ENCODE measurements around the gene VSTM4. TPM values are rescaled to one million over a fixed set of nuclear protein-coding genes. Genes with fewer than 3 reads are reported as not detected.

Gene VSTM4
- total RNA-seq, 1 experiment from 2014 or later = 0.72 TPM

DNA sequence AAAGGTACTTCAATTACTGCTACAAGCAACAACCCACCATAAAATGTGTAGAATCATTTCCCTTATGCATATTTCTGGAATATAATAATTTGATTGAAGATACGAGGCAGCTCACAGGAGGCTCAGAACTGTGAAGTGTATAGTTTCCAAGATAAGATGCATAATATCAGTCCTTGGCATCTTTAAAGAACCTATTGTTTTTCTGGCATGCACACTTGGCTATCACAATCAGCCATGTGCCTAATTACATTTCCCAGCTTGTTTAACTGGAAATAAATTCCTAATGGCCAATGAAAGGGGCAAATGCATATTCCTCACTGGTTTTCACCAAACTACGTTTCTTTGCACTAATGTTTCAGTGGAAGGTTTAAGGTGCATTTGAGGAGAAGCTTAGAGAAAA is 92.3 kb downstream of the VSTM4 start (continued):
- no peak for TF ChIP-seq NFE2L1 (CRISPR knock-in tag; IDR thresholded peaks at IDR 0.05)
- TF ChIP-seq, protein P1, sequence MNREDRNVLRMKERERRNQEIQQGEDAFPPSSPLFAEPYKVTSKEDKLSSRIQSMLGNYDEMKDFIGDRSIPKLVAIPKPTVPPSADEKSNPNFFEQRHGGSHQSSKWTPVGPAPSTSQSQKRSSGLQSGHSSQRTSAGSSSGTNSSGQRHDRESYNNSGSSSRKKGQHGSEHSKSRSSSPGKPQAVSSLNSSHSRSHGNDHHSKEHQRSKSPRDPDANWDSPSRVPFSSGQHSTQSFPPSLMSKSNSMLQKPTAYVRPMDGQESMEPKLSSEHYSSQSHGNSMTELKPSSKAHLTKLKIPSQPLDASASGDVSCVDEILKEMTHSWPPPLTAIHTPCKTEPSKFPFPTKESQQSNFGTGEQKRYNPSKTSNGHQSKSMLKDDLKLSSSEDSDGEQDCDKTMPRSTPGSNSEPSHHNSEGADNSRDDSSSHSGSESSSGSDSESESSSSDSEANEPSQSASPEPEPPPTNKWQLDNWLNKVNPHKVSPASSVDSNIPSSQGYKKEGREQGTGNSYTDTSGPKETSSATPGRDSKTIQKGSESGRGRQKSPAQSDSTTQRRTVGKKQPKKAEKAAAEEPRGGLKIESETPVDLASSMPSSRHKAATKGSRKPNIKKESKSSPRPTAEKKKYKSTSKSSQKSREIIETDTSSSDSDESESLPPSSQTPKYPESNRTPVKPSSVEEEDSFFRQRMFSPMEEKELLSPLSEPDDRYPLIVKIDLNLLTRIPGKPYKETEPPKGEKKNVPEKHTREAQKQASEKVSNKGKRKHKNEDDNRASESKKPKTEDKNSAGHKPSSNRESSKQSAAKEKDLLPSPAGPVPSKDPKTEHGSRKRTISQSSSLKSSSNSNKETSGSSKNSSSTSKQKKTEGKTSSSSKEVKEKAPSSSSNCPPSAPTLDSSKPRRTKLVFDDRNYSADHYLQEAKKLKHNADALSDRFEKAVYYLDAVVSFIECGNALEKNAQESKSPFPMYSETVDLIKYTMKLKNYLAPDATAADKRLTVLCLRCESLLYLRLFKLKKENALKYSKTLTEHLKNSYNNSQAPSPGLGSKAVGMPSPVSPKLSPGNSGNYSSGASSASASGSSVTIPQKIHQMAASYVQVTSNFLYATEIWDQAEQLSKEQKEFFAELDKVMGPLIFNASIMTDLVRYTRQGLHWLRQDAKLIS (CRISPR knock-in tag; IDR thresholded peaks at IDR 0.05; ENCODE audit: borderline replicate concordance) = no peak
- TF ChIP-seq, protein P2, sequence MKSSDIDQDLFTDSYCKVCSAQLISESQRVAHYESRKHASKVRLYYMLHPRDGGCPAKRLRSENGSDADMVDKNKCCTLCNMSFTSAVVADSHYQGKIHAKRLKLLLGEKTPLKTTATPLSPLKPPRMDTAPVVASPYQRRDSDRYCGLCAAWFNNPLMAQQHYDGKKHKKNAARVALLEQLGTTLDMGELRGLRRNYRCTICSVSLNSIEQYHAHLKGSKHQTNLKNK (CRISPR knock-in tag; IDR thresholded peaks at IDR 0.05) = no peak
- TF ChIP-seq, protein P3, sequence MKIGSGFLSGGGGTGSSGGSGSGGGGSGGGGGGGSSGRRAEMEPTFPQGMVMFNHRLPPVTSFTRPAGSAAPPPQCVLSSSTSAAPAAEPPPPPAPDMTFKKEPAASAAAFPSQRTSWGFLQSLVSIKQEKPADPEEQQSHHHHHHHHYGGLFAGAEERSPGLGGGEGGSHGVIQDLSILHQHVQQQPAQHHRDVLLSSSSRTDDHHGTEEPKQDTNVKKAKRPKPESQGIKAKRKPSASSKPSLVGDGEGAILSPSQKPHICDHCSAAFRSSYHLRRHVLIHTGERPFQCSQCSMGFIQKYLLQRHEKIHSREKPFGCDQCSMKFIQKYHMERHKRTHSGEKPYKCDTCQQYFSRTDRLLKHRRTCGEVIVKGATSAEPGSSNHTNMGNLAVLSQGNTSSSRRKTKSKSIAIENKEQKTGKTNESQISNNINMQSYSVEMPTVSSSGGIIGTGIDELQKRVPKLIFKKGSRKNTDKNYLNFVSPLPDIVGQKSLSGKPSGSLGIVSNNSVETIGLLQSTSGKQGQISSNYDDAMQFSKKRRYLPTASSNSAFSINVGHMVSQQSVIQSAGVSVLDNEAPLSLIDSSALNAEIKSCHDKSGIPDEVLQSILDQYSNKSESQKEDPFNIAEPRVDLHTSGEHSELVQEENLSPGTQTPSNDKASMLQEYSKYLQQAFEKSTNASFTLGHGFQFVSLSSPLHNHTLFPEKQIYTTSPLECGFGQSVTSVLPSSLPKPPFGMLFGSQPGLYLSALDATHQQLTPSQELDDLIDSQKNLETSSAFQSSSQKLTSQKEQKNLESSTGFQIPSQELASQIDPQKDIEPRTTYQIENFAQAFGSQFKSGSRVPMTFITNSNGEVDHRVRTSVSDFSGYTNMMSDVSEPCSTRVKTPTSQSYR (CRISPR knock-in tag; IDR thresholded peaks at IDR 0.05) = no peak
- TF ChIP-seq, protein P4, sequence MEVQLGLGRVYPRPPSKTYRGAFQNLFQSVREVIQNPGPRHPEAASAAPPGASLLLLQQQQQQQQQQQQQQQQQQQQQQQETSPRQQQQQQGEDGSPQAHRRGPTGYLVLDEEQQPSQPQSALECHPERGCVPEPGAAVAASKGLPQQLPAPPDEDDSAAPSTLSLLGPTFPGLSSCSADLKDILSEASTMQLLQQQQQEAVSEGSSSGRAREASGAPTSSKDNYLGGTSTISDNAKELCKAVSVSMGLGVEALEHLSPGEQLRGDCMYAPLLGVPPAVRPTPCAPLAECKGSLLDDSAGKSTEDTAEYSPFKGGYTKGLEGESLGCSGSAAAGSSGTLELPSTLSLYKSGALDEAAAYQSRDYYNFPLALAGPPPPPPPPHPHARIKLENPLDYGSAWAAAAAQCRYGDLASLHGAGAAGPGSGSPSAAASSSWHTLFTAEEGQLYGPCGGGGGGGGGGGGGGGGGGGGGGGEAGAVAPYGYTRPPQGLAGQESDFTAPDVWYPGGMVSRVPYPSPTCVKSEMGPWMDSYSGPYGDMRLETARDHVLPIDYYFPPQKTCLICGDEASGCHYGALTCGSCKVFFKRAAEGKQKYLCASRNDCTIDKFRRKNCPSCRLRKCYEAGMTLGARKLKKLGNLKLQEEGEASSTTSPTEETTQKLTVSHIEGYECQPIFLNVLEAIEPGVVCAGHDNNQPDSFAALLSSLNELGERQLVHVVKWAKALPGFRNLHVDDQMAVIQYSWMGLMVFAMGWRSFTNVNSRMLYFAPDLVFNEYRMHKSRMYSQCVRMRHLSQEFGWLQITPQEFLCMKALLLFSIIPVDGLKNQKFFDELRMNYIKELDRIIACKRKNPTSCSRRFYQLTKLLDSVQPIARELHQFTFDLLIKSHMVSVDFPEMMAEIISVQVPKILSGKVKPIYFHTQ (CRISPR knock-in tag; IDR thresholded peaks at IDR 0.05) = no peak
- TF ChIP-seq, protein P5, sequence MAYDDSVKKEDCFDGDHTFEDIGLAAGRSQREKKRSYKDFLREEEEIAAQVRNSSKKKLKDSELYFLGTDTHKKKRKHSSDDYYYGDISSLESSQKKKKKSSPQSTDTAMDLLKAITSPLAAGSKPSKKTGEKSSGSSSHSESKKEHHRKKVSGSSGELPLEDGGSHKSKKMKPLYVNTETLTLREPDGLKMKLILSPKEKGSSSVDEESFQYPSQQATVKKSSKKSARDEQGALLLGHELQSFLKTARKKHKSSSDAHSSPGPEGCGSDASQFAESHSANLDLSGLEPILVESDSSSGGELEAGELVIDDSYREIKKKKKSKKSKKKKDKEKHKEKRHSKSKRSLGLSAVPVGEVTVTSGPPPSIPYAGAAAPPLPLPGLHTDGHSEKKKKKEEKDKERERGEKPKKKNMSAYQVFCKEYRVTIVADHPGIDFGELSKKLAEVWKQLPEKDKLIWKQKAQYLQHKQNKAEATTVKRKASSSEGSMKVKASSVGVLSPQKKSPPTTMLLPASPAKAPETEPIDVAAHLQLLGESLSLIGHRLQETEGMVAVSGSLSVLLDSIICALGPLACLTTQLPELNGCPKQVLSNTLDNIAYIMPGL (CRISPR knock-in tag; IDR thresholded peaks at IDR 0.05) = no peak
- TF ChIP-seq, protein P6, sequence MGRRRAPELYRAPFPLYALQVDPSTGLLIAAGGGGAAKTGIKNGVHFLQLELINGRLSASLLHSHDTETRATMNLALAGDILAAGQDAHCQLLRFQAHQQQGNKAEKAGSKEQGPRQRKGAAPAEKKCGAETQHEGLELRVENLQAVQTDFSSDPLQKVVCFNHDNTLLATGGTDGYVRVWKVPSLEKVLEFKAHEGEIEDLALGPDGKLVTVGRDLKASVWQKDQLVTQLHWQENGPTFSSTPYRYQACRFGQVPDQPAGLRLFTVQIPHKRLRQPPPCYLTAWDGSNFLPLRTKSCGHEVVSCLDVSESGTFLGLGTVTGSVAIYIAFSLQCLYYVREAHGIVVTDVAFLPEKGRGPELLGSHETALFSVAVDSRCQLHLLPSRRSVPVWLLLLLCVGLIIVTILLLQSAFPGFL (CRISPR knock-in tag; IDR thresholded peaks at IDR 0.05; ENCODE audit: borderline replicate concordance) = no peak

DNA sequence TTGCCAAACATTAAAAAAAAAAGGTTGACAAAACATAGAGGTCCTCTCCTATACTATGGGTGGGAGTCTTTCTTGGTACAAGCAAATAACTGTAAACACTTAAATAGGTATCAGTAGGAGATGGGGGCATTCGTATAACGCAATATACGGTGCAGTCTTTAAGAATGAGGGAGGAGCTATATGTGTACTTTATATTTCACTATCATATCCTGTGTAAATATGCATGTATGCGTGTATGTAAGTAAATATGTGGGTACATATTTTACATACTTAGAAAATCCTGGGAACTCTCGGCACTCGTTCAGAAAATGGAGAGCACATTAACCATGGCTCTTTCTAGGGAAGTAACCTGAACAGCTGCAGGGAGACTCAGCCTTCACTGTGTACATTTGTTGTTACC is 93.6 kb downstream of the VSTM4 start:
- Mint-ChIP-seq H3K4me3 (no peak overlapping the region), H3K36me3 (no peaks in the 10 kb centered on the region)

More for the DNA sequence above, 93.6 kb downstream of the VSTM4 start:
- no peak for ATAC-seq
- TF ChIP-seq ZNF416 (CRISPR knock-in tag; IDR thresholded peaks at IDR 0.05) (no peak), SMAD3 (CRISPR knock-in tag; IDR thresholded peaks at IDR 0.05; ENCODE audit: borderline replicate concordance) (no peak), ATF1 (CRISPR knock-in tag; IDR thresholded peaks at IDR 0.05) (no peak), ZNF263 (CRISPR knock-in tag; IDR thresholded peaks at IDR 0.05; ENCODE audit: low read depth) (no peak)
- TF ChIP-seq, protein P5 (CRISPR knock-in tag; IDR thresholded peaks at IDR 0.05) = no peak
- H3K9me3 Mint-ChIP-seq = no peaks in the 10 kb centered on the region
- no peaks in the 10 kb centered on the region for H3K4me1 Mint-ChIP-seq
- H3K27me3 Mint-ChIP-seq (ENCODE audit: low read depth) = no peaks in the 10 kb centered on the region
- no peak overlapping the region for H3K27ac Mint-ChIP-seq
- ChIA-PET POLR2A (no interaction called here), CTCF (no interaction called here)
- no peak for DNase-seq (ENCODE audit: low spot score)

Data from WTC11 (cell line).